Endodermal cell (in vitro differentiated cells): ENCODE results near the gene ARHGAP26. TPM values are rescaled to one million over a fixed set of nuclear protein-coding genes. Genes with fewer than 3 reads are reported as not detected.

Source experiments
- DNase-seq: peaks from one replicate; pipeline ENCODE4 v3.0.0-alpha.2; 2017
- H3K27ac ChIP-seq: 2 replicates; pipeline ENCODE4 v1.5.1; 2013; ENCODE audit warnings: mild to moderate bottlenecking, low read depth, low read length, moderate library complexity
- H3K27me3 ChIP-seq: 2 replicates; pipeline ENCODE4 v1.6.1; 2013; ENCODE audit warnings: mild to moderate bottlenecking, low read length, moderate library complexity; ENCODE audit not compliant: insufficient read depth, control insufficient read depth, poor library complexity, severe bottlenecking
- H3K36me3 ChIP-seq: 2 replicates; pipeline ENCODE4 v1.7.0; 2013; ENCODE audit warnings: mild to moderate bottlenecking, low read length, moderate library complexity; ENCODE audit not compliant: control insufficient read depth, insufficient read depth
- H3K4me1 ChIP-seq: one replicate; pipeline ENCODE4 v1.7.0; 2013; ENCODE audit warnings: low read length; ENCODE audit not compliant: control insufficient read depth, insufficient read depth
- H3K4me3 ChIP-seq: 2 replicates; pipeline ENCODE4 v1.5.1; 2013; ENCODE audit warnings: mild to moderate bottlenecking, low read length, moderate library complexity
- H3K9ac ChIP-seq: 2 replicates; pipeline ENCODE4 v1.6.1; 2013; ENCODE audit warnings: mild to moderate bottlenecking, low read length, moderate library complexity; ENCODE audit not compliant: poor library complexity, severe bottlenecking; ENCODE audit errors: extremely low read depth
- H3K9me3 ChIP-seq: 2 replicates; pipeline ENCODE4 v1.6.1; 2013; ENCODE audit warnings: mild to moderate bottlenecking, low read length, moderate library complexity; ENCODE audit not compliant: control insufficient read depth
- H3K27ac Mint-ChIP-seq: 2 replicates; pipeline ENCODE4 v1.8.0; 2020; ENCODE audit warnings: mixed read lengths
- H3K27me3 Mint-ChIP-seq: 2 replicates; pipeline ENCODE4 v1.8.0; 2021; ENCODE audit warnings: mild to moderate bottlenecking, mixed read lengths; ENCODE audit not compliant: insufficient read depth
- H3K36me3 Mint-ChIP-seq: 2 replicates; pipeline ENCODE4 v1.8.0; 2020; ENCODE audit warnings: low read depth, mixed read lengths
- H3K4me1 Mint-ChIP-seq: 2 replicates; pipeline ENCODE4 v1.8.0; 2020; ENCODE audit warnings: mixed read lengths
- H3K4me3 Mint-ChIP-seq: 2 replicates; pipeline ENCODE4 v1.8.0; 2020; ENCODE audit warnings: mild to moderate bottlenecking, moderate library complexity, mixed read lengths
- H3K9me3 Mint-ChIP-seq: 2 replicates; pipeline ENCODE4 v1.8.0; 2020; ENCODE audit warnings: mild to moderate bottlenecking, mixed read lengths
- WGBS, 2 experiments: methylation state at CpG; one replicate each; pipeline versions ENCODE4 v1.1.5 to v1.1.7; 2013; ENCODE audit warnings: missing lambda C conversion rate in 2 of 2, mixed read lengths in 1 of 2; ENCODE audit not compliant: insufficient coverage in 1 of 2, insufficient read length in 1 of 2; 5-methylcytosine and 5-hydroxymethylcytosine counted together
- total RNA-seq, 2 donors: library from RNA; stranded (reverse); fragmentation: NEBNext Ultra II Directional in 1 of 2; extraction: Animal tissue kit (Norgen Biotek cat#: 25700) in 1 of 2; gene quantifications; 2 replicates in 1 of 2; 3 replicates in 1 of 2; pipeline ENCODE4 v1.2.1, GENCODE V29; 2021
- TF ChIP-seq, protein P1 (sequence below): fragments of 200-600 bp; sonication (generic); conservative IDR thresholded peaks from 2 replicates; pipeline ENCODE4 v1.5.0; 2021; ENCODE audit warnings: antibody characterized with exemption, mild to moderate bottlenecking

Gene ARHGAP26
- total RNA-seq, 2 donors from 2014 or later: 49.2 to 60.5 TPM

GRCh38 chr5:143199161-143199560 lies 429.0 kb downstream of the ARHGAP26 start:
- WGBS, 2 experiments: 92% methylated on average over 1 of the region's 1 CpG

DNA sequence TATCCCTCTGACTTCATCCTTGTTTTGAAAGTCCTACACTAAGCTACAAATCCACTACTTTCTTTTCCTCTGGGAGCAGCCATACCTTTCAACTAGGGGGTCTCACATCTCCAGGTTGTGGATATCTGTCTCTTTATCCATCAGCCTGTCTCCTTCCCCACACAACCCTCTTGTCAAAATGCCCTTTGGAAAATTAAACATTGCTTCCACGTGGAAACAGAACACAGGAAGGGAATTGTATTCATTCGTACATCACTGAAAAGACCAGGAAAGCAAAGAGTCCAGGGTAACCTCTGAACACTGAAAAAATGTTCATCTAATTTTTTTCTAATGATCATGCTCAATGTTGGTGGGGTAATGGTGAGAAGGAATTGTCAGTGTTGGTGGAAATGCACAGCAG lies 429.7 kb downstream of the ARHGAP26 start:
- H3K27ac ChIP-seq: no peak overlapping the region
- H3K9me3 ChIP-seq: peaks cover 11% of the 10 kb centered on the region
- WGBS, 2 experiments: 88% methylated on average over 2 of the region's 2 CpGs; no CpG with 5 or more reads in 1 of the 2 experiments
- no peak overlapping the region for H3K4me3 ChIP-seq
- H3K27me3 Mint-ChIP-seq: no peaks in the 10 kb centered on the region
- no peak overlapping the region for H3K9ac ChIP-seq
- peaks cover 23% of the 10 kb centered on the region for H3K36me3 Mint-ChIP-seq
- H3K4me1 Mint-ChIP-seq: no peaks in the 10 kb centered on the region
- H3K36me3 ChIP-seq: no peaks in the 10 kb centered on the region
- no peak overlapping the region for H3K4me3 Mint-ChIP-seq
- peaks cover 26% of the 10 kb centered on the region for H3K9me3 Mint-ChIP-seq
- TF ChIP-seq, protein P1, sequence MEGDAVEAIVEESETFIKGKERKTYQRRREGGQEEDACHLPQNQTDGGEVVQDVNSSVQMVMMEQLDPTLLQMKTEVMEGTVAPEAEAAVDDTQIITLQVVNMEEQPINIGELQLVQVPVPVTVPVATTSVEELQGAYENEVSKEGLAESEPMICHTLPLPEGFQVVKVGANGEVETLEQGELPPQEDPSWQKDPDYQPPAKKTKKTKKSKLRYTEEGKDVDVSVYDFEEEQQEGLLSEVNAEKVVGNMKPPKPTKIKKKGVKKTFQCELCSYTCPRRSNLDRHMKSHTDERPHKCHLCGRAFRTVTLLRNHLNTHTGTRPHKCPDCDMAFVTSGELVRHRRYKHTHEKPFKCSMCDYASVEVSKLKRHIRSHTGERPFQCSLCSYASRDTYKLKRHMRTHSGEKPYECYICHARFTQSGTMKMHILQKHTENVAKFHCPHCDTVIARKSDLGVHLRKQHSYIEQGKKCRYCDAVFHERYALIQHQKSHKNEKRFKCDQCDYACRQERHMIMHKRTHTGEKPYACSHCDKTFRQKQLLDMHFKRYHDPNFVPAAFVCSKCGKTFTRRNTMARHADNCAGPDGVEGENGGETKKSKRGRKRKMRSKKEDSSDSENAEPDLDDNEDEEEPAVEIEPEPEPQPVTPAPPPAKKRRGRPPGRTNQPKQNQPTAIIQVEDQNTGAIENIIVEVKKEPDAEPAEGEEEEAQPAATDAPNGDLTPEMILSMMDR: no peak
- H3K27me3 ChIP-seq: no peaks in the 10 kb centered on the region
- peaks cover under 1% of the 10 kb centered on the region for H3K4me1 ChIP-seq
- DNase-seq: no peak
- H3K27ac Mint-ChIP-seq: no peak overlapping the region

More at GRCh38 chr5:143199161-143199560, 429.0 kb downstream of the ARHGAP26 start:
- H3K9ac ChIP-seq: no peak overlapping the region
- TF ChIP-seq, protein P1: no peak
- H3K27me3 ChIP-seq: no peaks in the 10 kb centered on the region
- peaks cover 26% of the 10 kb centered on the region for H3K9me3 Mint-ChIP-seq
- H3K36me3 ChIP-seq: no peaks in the 10 kb centered on the region
- DNase-seq: no peak
- no peak overlapping the region for H3K4me3 Mint-ChIP-seq
- peaks cover 23% of the 10 kb centered on the region for H3K36me3 Mint-ChIP-seq
- no peaks in the 10 kb centered on the region for H3K4me1 Mint-ChIP-seq
- no peak overlapping the region for H3K4me3 ChIP-seq
- H3K9me3 ChIP-seq: peaks cover 11% of the 10 kb centered on the region
- H3K4me1 ChIP-seq: peaks cover 5% of the 10 kb centered on the region
- H3K27me3 Mint-ChIP-seq: no peaks in the 10 kb centered on the region
- no peak overlapping the region for H3K27ac Mint-ChIP-seq
- H3K27ac ChIP-seq: no peak overlapping the region

GRCh38 chr5:143200781-143201398 lies 430.7 kb downstream of the ARHGAP26 start:
- no peak overlapping the region for H3K27ac ChIP-seq

More at GRCh38 chr5:143200781-143201398, 430.7 kb downstream of the ARHGAP26 start:
- no peak overlapping the region for H3K27ac Mint-ChIP-seq
- H3K36me3 Mint-ChIP-seq: peaks cover 23% of the 10 kb centered on the region
- Histone ChIP-seq H3K36me3 (no peaks in the 10 kb centered on the region), H3K9me3 (peaks cover 11% of the 10 kb centered on the region), H3K27me3 (no peaks in the 10 kb centered on the region), H3K4me3 (no peak overlapping the region), H3K4me1 (no peaks in the 10 kb centered on the region), H3K9ac (no peak overlapping the region)
- no peaks in the 10 kb centered on the region for H3K27me3 Mint-ChIP-seq
- H3K4me1 Mint-ChIP-seq: no peaks in the 10 kb centered on the region
- H3K9me3 Mint-ChIP-seq: peaks cover 26% of the 10 kb centered on the region
- TF ChIP-seq, protein P1: no peak
- DNase-seq: no peak
- H3K4me3 Mint-ChIP-seq: no peak overlapping the region
- WGBS, 2 experiments: 80 to 95% methylated on average over 1 of the region's 1 CpG
